PC-9 (cell line): ENCODE data around the gene GOLT1A. TPM values are rescaled to one million over a fixed set of nuclear protein-coding genes. Genes with fewer than 3 reads are reported as not detected.

ENCODE experiments used
- BruUV-seq: library from RNA; stranded (reverse); fragments of 400-500 nt; replicated peaks from 2 replicates; lab custom pipeline; 2021; lab: Mats Ljungman, UMichigan
- CTCF ChIA-PET: fragments of 300-600 bp; sonication (Branson Sonifier 250); formaldehyde crosslinking; loops from one replicate; lab custom pipeline; 2022; ENCODE audit warnings: antibody characterized with exemption; lab: Charles Lee
- POLR2A ChIA-PET: fragments of 300-600 bp; sonication (Branson Sonifier 250); formaldehyde crosslinking; loops from one replicate; lab custom pipeline; 2022; ENCODE audit warnings: antibody characterized with exemption; ENCODE audit not compliant: unreplicated experiment; lab: Charles Lee
- DNase-seq, 2 experiments: peaks; one replicate each; pipeline versions ENCODE4 v3.0.0 to v3.0.0-alpha.2; 2015 to 2022; ENCODE audit warnings: mixed read lengths in 1 of 2
- H2AFZ ChIP-seq: fragments of 200-600 bp; sonication (generic); 2 replicates; pipeline ENCODE4 v1.8.1; 2017; ENCODE audit warnings: antibody characterized with exemption
- H3F3A ChIP-seq: fragments of 200-600 bp; sonication (generic); 2 replicates; pipeline ENCODE4 v1.8.1; 2017; ENCODE audit warnings: antibody characterized with exemption, mild to moderate bottlenecking, low read depth; ENCODE audit not compliant: insufficient read depth
- H3K27ac ChIP-seq: fragments of 200-600 bp; sonication (generic); 2 replicates; pipeline ENCODE4 v1.6.1; 2016; ENCODE audit warnings: mixed run types
- H3K27me3 ChIP-seq: fragments of 200-600 bp; sonication (generic); 2 replicates; pipeline ENCODE4 v1.6.1; 2016; ENCODE audit warnings: low read depth, mixed run types; ENCODE audit not compliant: insufficient read depth
- H3K36me3 ChIP-seq: fragments of 200-600 bp; sonication (generic); 2 replicates; pipeline ENCODE4 v1.6.1; 2016; ENCODE audit warnings: low read depth, mixed run types
- H3K4me1 ChIP-seq: fragments of 200-600 bp; sonication (generic); replicated peaks from 2 replicates; pipeline ENCODE4 v1.6.1; 2016; ENCODE audit warnings: mixed run types; ENCODE audit not compliant: insufficient read depth
- H3K4me2 ChIP-seq: fragments of 200-600 bp; sonication (generic); 2 replicates; pipeline ENCODE4 v1.6.1; 2017; ENCODE audit warnings: mixed run types
- H3K4me3 ChIP-seq: fragments of 200-600 bp; sonication (generic); 2 replicates; pipeline ENCODE4 v1.6.1; 2016; ENCODE audit warnings: mixed run types
- H3K79me2 ChIP-seq: fragments of 200-600 bp; sonication (generic); 2 replicates; pipeline ENCODE4 v1.6.1; 2017; ENCODE audit warnings: low read depth, mixed run types
- H3K9me2 ChIP-seq: fragments of 200-600 bp; sonication (generic); 2 replicates; pipeline ENCODE4 v1.8.1; 2017; ENCODE audit warnings: mild to moderate bottlenecking; ENCODE audit not compliant: insufficient read depth
- H3K9me3 ChIP-seq: fragments of 200-600 bp; sonication (generic); 2 replicates; pipeline ENCODE4 v1.8.1; 2016; ENCODE audit warnings: low read depth; ENCODE audit not compliant: insufficient read depth
- H4K20me1 ChIP-seq: fragments of 200-600 bp; sonication (generic); 2 replicates; pipeline ENCODE4 v1.8.1; 2017; ENCODE audit not compliant: insufficient read depth
- EZH2 ChIP-seq: fragments of 200-600 bp; sonication (generic); IDR thresholded peaks from 2 replicates; pipeline ENCODE4 v1.8.0; 2017; ENCODE audit warnings: antibody characterized with exemption, low read depth
- intact Hi-C: fragments of 100-400 bp; cut with micrococcal nuclease; formaldehyde crosslinking; loops from one replicate; pipeline ENCODE4 v1.10.0; 2022; ENCODE audit not compliant: unreplicated experiment
- total RNA-seq: library from RNA; stranded (reverse); gene quantifications from 2 replicates; pipeline ENCODE4 v1.2.3, GENCODE V29; 2021
- TF ChIP-seq, protein P1 (sequence below): fragments of 200-600 bp; sonication (generic); conservative IDR thresholded peaks from 2 replicates; pipeline ENCODE4 v1.6.1; 2017; ENCODE audit warnings: mixed run types, antibody characterized with exemption, mild to moderate bottlenecking, moderate library complexity

GOLT1A gene
- total RNA-seq, 1 experiment from 2014 or later, result 18.7 TPM

DNA sequence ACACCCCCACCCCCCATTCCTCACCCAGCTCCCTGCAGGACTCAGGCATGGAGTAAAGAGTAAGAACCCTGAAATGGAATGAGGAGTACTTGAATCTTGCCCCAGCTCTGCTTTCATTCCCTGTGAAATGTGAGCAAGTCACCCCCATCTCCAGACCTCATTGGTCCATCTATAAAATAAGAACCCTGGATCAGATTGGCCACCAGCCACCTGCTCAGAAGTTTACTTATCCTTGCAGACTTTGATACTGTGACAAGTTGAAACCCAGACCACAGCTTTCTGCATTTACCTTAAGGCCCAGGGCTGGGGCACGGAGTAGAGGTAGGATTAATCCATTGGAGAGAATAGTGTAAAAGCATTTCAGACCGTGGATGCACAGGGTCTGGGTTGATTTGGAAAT, 19.7 kb downstream of the GOLT1A start:
- intact Hi-C loops, result no loop called here
- Histone ChIP-seq H3K27me3 (no peaks in the 10 kb centered on the region), H3K4me3 (no peak overlapping the region), H2AFZ (no peak overlapping the region), H3K4me1 (peaks cover 41% of the 10 kb centered on the region), H3K9me3 (no peaks in the 10 kb centered on the region), H3K27ac (no peak overlapping the region), H3K79me2 (no peaks in the 10 kb centered on the region), H3K36me3 (no peaks in the 10 kb centered on the region), H4K20me1 (no peaks in the 10 kb centered on the region), H3K9me2 (no peaks in the 10 kb centered on the region), H3F3A (peaks cover 28% of the 10 kb centered on the region), H3K4me2 (no peak overlapping the region)
- ChIA-PET POLR2A (no interaction called here), CTCF (no interaction called here)
- BruUV-seq, result no TSS peak
- DNase-seq, result no peak
- TF ChIP-seq EZH2, result no peak
- TF ChIP-seq, protein P1, sequence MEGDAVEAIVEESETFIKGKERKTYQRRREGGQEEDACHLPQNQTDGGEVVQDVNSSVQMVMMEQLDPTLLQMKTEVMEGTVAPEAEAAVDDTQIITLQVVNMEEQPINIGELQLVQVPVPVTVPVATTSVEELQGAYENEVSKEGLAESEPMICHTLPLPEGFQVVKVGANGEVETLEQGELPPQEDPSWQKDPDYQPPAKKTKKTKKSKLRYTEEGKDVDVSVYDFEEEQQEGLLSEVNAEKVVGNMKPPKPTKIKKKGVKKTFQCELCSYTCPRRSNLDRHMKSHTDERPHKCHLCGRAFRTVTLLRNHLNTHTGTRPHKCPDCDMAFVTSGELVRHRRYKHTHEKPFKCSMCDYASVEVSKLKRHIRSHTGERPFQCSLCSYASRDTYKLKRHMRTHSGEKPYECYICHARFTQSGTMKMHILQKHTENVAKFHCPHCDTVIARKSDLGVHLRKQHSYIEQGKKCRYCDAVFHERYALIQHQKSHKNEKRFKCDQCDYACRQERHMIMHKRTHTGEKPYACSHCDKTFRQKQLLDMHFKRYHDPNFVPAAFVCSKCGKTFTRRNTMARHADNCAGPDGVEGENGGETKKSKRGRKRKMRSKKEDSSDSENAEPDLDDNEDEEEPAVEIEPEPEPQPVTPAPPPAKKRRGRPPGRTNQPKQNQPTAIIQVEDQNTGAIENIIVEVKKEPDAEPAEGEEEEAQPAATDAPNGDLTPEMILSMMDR, result no peak

DNA sequence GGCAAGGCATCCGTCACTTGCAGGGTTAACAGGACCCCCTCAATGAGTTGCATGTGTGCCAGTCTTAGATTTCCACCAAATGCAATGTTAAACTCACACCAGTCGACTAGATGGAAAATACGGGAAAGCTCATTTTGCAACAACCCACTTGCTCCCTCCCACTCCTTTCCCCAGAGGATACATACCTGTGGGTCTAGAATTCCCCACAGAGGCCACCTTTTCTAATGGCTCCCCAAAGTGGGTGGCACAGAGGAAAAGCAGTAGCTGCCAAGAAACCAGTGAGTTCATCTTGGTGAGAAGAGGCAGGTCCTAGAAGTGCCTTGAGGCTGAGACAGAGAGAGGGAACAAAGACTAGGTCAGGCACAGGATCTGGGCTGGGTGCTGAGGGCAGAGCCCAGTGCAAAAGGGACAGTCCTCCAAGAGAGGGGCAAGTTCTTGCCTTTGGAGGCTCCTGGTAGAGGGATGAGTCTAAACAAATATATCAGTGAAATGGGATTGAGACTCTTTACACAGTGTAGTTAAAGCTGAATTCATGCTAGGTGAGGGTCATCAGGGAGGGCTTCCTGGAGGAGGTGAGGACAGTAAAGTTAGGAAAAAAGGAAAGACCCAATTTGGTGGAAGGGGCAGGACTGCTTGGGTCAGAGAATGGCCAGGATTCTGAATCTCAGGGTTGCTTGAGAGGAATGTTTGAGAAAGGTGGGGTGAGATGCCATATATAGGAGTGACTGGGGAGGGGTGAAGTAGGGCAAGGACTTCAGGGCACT, 21.0 kb downstream of the GOLT1A start:
- DNase-seq, result no peak
- Histone ChIP-seq H3K9me3 (no peaks in the 10 kb centered on the region), H3K27me3 (no peaks in the 10 kb centered on the region), H3K9me2 (no peaks in the 10 kb centered on the region), H3K4me1 (peaks cover 30% of the 10 kb centered on the region), H3K36me3 (no peaks in the 10 kb centered on the region), H3F3A (peaks cover 17% of the 10 kb centered on the region; the same call in 1 of the 2 replicates), H3K4me3 (no peak overlapping the region), H3K79me2 (no peaks in the 10 kb centered on the region), H4K20me1 (no peaks in the 10 kb centered on the region), H2AFZ (no peak overlapping the region), H3K4me2 (peak overlapping the region; percentile 6; the same call in 1 of the 2 replicates), H3K27ac (no peak overlapping the region)
- CTCF ChIA-PET, result interaction anchor here (0.9 kb wide), 1 partner anchor 30 kb away, joined by 3 read pairs; no protein-coding TSS in a partner anchor
- intact Hi-C loops, result no loop called here
- no TSS peak for BruUV-seq
- POLR2A ChIA-PET, result no interaction called here
- TF ChIP-seq, protein P1, result no peak
- TF ChIP-seq EZH2, result no peak

DNA sequence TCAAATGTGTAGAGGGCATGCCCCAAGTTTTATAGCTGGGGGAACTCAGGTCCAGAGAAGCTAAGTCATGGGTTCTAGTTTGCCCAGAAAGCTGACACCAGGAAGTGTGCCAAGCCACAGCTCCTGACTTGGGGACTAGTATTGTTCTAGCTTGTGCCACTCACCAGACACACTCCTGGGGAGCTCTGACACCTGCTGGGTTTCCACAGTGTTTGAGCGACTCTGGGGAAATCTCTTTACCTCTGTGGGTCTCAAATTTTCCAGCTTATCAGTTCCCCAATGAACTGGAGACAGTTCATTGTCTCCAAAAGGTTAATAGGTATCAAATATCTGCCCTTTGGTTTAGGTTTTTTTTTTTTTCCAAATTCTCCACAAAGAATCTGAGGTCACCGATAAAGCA, 21.7 kb downstream of the GOLT1A start:
- POLR2A ChIA-PET, result no interaction called here
- no peaks in the 10 kb centered on the region for H3K9me3 ChIP-seq
- intact Hi-C loops, result no loop called here
- H3K36me3 ChIP-seq, result no peaks in the 10 kb centered on the region
- H3K4me1 ChIP-seq, result peaks cover 27% of the 10 kb centered on the region
- no peaks in the 10 kb centered on the region for H3K9me2 ChIP-seq
- H4K20me1 ChIP-seq, result no peaks in the 10 kb centered on the region
- BruUV-seq, result no TSS peak
- TF ChIP-seq EZH2, result no peak
- TF ChIP-seq, protein P1, result no peak
- no peaks in the 10 kb centered on the region for H3K27me3 ChIP-seq
- H3K4me3 ChIP-seq, result no peak overlapping the region
- H3K27ac ChIP-seq, result no peak overlapping the region
- H3K79me2 ChIP-seq, result no peaks in the 10 kb centered on the region
- CTCF ChIA-PET, result interaction anchor here (0.9 kb wide), 1 partner anchor 29 kb away, joined by 3 read pairs; no protein-coding TSS in a partner anchor
- H3K4me2 ChIP-seq, result no peak overlapping the region
- H2AFZ ChIP-seq, result no peak overlapping the region
- DNase-seq, result no peak
- H3F3A ChIP-seq, result peaks cover 24% of the 10 kb centered on the region; the same call in 1 of the 2 replicates
